Upper lobe of left lung (tissue), 6 donors: ENCODE results near the gene BRICD5. TPM values are rescaled to one million over a fixed set of nuclear protein-coding genes. Genes with fewer than 3 reads are reported as not detected.

ENCODE experiments used
- ATAC-seq, 2 donors: fragments of 200-7000 bp; cut with Tn5 transposase; one replicate each; pipeline ENCODE4 v1.9.1; 2022; ENCODE audit warnings: mild to moderate bottlenecking in 2 of 2, moderate library complexity in 2 of 2; ENCODE audit not compliant: low FRiP score in 2 of 2
- DNase-seq, 2 donors: peaks; one replicate each; pipeline ENCODE4 v3.0.0-alpha.2; 2019 to 2020
- H3K27ac ChIP-seq, 4 donors: fragments of 200-600 bp; sonication (generic); one replicate each; pipeline ENCODE4 v1.5.1; 2016 to 2019
- H3K27me3 ChIP-seq, 4 donors: fragments of 200-600 bp; sonication (generic); one replicate each; pipeline ENCODE4 v1.5.1; 2017 to 2019
- H3K36me3 ChIP-seq, 4 donors: fragments of 200-600 bp; sonication (generic); one replicate each; pipeline ENCODE4 v1.5.1; 2016 to 2019
- H3K4me1 ChIP-seq, 4 donors: fragments of 200-600 bp; sonication (generic); one replicate each; pipeline ENCODE4 v1.5.1; 2018 to 2019
- H3K4me3 ChIP-seq, 4 donors: fragments of 200-600 bp; sonication (generic); one replicate each; pipeline ENCODE4 v1.5.1; 2017 to 2019; ENCODE audit warnings: mild to moderate bottlenecking in 2 of 4, moderate library complexity in 1 of 4
- H3K9me3 ChIP-seq, 4 donors: fragments of 200-600 bp; sonication (generic); one replicate each; pipeline ENCODE4 v1.5.1; 2018 to 2019
- EP300 ChIP-seq, 4 donors: sonication (generic); formaldehyde crosslinking; IDR thresholded peaks; one replicate each; pipeline ENCODE4 v1.5.1; 2017; ENCODE audit warnings: antibody characterized with exemption in 4 of 4, control low read depth in 2 of 4
- POLR2A ChIP-seq, 4 donors: fragments of 450-650 bp; IDR thresholded peaks; one replicate each; pipeline ENCODE4 v1.5.1; 2016 to 2017; ENCODE audit warnings: antibody characterized with exemption in 4 of 4, mild to moderate bottlenecking in 2 of 4
- POLR2AphosphoS5 ChIP-seq, 2 donors: sonication (generic); formaldehyde crosslinking; IDR thresholded peaks; one replicate each; pipeline ENCODE4 v1.5.1; 2017; ENCODE audit warnings: antibody characterized with exemption in 2 of 2
- WGBS, 2 donors: methylation state at CpG; one replicate each; pipeline ENCODE4 v1.1.5; 2017 to 2018; 5-methylcytosine and 5-hydroxymethylcytosine counted together
- total RNA-seq, 6 donors: library from RNA; depleted of rRNA in 4 of 6; stranded (reverse); fragments of >200 nt in 4 of 6; gene quantifications; one replicate each; pipeline versions ENCODE4 v1.1.0 to v1.2.1, GENCODE V29; 2016 to 2021
- TF ChIP-seq, protein P1 (sequence below), 6 experiments: fragments of 450-650 bp in 4 of 6; fragments of 200-600 bp in 2 of 6; sonication (generic) in 2 of 6; IDR thresholded peaks; one replicate each; pipeline ENCODE4 v1.5.1; 2016 to 2019; ENCODE audit warnings: antibody characterized with exemption in 6 of 6
- donor health status: DM: no; HTN: no; CAD: no; lungs with moderate emphysema.
- donor health status: DM: no; HTN: yes; CAD: no; lungs with severe emphysema.

The BRICD5 gene
- total RNA-seq, 6 donors from 2014 or later = 4.0 to 70.2 (median 10.8) TPM

- ATAC-seq (no peak), DNase-seq (no peak)
- TF ChIP-seq, protein P1, sequence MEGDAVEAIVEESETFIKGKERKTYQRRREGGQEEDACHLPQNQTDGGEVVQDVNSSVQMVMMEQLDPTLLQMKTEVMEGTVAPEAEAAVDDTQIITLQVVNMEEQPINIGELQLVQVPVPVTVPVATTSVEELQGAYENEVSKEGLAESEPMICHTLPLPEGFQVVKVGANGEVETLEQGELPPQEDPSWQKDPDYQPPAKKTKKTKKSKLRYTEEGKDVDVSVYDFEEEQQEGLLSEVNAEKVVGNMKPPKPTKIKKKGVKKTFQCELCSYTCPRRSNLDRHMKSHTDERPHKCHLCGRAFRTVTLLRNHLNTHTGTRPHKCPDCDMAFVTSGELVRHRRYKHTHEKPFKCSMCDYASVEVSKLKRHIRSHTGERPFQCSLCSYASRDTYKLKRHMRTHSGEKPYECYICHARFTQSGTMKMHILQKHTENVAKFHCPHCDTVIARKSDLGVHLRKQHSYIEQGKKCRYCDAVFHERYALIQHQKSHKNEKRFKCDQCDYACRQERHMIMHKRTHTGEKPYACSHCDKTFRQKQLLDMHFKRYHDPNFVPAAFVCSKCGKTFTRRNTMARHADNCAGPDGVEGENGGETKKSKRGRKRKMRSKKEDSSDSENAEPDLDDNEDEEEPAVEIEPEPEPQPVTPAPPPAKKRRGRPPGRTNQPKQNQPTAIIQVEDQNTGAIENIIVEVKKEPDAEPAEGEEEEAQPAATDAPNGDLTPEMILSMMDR (IDR thresholded peaks at IDR 0.05) = no peak
- TF ChIP-seq POLR2A (IDR thresholded peaks at IDR 0.05) (no peak), POLR2AphosphoS5 (IDR thresholded peaks at IDR 0.05) (no peak), EP300 (IDR thresholded peaks at IDR 0.05) (no peak)
- Histone ChIP-seq H3K9me3 (no peaks in the 10 kb centered on the region), H3K36me3 (peaks cover 0 to 8% (median 0%) of the 10 kb centered on the region in 4 donors), H3K4me1 (peaks cover 31 to 37% (median 34%) of the 10 kb centered on the region in 4 donors), H3K4me3 (no peak overlapping the region), H3K27me3 (no peaks in the 10 kb centered on the region), H3K27ac (no peak overlapping the region)
- 95 to 100% methylated on average over 4 of the region's 4 CpGs for WGBS, 2 donors
Measured at GRCh38 chr16:2216330-2216729, 5.7 kb upstream of the BRICD5 start.

GRCh38 chr16:2214719-2214968, 4.0 kb upstream of the BRICD5 start, which contains the start of gene PGP:
PGP (minus strand) TSS chr16:2214840; CDS start chr16:2214777, 63 bp downstream.
- Histone ChIP-seq H3K27ac (peak within 1 kb of the TSS; percentile 87 to 93 (median 90)), H3K4me3 (peak within 1 kb of the TSS; percentile 92 to 97 (median 96)), H3K27me3 (no peaks in the 10 kb centered on the region), H3K4me1 (peaks cover 31 to 37% (median 34%) of the 10 kb centered on the region in 4 donors), H3K9me3 (no peaks in the 10 kb centered on the region), H3K36me3 (peaks cover 0 to 13% (median 2%) of the 10 kb centered on the region in 4 donors)
- TF ChIP-seq, protein P1 (IDR thresholded peaks at IDR 0.05) = peak in 2 of 6 experiments; percentile 22 to 47
- TF ChIP-seq EP300 (IDR thresholded peaks at IDR 0.05) (no peak), POLR2AphosphoS5 (IDR thresholded peaks at IDR 0.05) (no peak), POLR2A (IDR thresholded peaks at IDR 0.05) (no peak)
- DNase-seq = no peak
- WGBS, 2 donors = 0% methylated on average over 19 of the region's 48 CpGs; no CpG with 5 or more reads in 1 of the 2 donors
- peak; percentile 95 to 96 for ATAC-seq

DNA sequence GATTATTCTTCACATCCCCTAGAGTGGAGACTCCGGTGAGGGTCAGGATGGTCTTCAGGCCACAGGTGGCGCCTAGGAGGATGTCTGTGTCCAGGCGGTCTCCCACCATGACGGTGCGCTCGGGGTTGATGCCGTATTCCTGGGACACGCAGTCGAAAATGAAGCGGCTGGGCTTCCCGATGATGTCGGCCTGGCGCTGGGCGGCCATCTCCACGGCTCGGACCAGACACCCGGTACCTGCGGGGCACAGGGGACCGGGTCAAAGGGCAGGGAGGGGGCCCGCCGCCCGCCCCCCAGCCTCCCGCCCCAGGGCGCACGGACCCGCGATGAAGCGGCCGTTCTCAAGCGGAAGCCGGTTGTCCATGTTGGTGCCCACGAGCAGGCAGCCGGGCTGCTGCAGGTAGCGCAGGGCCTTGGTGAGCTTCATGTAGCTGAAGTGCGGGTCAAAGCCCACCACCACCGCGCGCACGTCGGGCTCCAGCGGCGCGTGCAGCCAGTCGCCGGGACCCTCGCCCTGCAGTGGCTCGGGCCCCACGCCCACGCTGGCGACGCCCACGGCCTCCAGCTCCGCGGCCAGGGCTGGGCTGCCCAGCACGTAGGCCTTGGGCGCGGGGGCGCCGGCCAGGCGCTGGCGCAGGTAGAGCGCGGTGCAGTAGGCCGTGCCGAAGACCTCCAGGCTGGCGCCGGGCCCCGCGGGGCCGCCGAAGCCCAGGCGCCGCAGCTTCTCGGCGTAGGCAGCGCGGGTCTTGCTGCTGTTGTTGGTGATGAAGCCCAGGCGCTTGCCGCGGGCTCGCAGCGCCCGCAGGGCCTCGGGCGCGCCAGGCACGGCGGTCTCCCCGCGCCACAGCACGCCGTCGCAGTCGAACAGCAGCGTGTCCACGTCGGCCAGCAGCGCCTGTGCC, 3.4 kb upstream of the BRICD5 start:
- peak in 1 of 2 donors; percentile 90 for DNase-seq
- Histone ChIP-seq H3K9me3 (no peaks in the 10 kb centered on the region), H3K36me3 (peaks cover 0 to 19% (median 8%) of the 10 kb centered on the region in 4 donors), H3K27ac (peak overlapping the region; percentile 76 to 88 (median 87)), H3K4me3 (peak overlapping the region; percentile 92 to 97 (median 96)), H3K27me3 (no peaks in the 10 kb centered on the region), H3K4me1 (peaks cover 31 to 37% (median 34%) of the 10 kb centered on the region in 4 donors)
- WGBS, 2 donors = 4 to 7% methylated on average over 8 to 9 of the region's 98 CpGs
- TF ChIP-seq EP300 (IDR thresholded peaks at IDR 0.05) (no peak), POLR2A (IDR thresholded peaks at IDR 0.05) (no peak), POLR2AphosphoS5 (IDR thresholded peaks at IDR 0.05) (no peak)
- TF ChIP-seq, protein P1 (IDR thresholded peaks at IDR 0.05) = peak in 1 of 6 experiments; percentile 42
- no peak for ATAC-seq

DNA sequence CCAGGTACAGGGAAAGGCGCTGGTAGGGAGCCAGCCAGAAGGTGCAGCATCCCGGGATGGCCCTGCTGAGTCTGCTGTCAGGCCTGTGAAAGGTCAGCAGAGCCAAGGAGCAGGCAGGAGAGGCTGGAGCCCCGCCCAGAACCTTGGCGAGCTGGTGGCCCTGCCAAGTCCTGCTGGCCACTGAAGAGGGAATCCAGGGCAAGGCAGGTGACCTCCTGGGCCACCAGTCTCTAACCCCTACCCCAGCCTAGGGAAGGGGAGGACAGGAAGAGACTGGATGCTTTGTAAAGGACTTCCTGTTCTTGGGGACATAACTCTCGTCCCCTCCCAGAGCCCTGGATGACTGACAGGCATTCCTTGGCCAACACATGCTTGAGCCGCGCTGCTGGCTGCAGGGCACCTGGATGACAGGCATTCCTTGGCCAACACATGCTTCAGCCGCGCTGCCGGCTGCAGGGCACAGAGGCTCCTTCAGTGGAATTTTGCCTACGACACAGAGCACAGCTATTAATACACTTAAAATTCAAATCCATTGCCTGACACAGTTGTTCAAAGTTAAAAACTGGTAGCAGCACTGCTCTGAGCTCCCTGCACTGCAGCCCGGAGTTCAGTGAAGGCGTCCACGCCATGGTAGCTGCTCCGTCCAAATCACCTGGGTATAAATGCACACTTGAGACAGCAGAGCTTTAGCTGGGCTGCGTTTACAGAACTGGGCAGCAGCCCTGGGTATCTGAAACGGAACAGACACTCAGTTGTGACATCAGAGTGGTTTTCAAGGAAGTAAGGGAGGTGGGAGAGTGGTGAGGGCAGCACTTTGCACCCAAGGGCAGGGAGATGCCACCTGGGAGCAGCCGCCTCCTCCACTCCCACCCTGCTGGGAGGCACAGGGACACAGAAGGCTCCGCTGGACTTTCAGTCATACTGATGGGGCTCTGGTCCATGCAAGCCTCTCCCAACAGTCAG, 2.0 kb upstream of the BRICD5 start:
- 53 to 55% methylated on average over 13 to 19 of the region's 19 CpGs for WGBS, 2 donors
- peak overlapping the region in 3 of 4 donors; percentile 92 to 97 (median 96) for H3K4me3 ChIP-seq
- peak overlapping the region; percentile 52 to 87 (median 67) for H3K27ac ChIP-seq
- ATAC-seq (peak in 1 of 2 donors; percentile 59), DNase-seq (peak; percentile 77 to 79)
- TF ChIP-seq EP300 (IDR thresholded peaks at IDR 0.05) (no peak), POLR2A (IDR thresholded peaks at IDR 0.05) (no peak), POLR2AphosphoS5 (IDR thresholded peaks at IDR 0.05) (peak; percentile 5 to 37)
- TF ChIP-seq, protein P1 (IDR thresholded peaks at IDR 0.05) = no peak
- peaks cover 0 to 33% (median 22%) of the 10 kb centered on the region in 4 donors for H3K36me3 ChIP-seq
- no peaks in the 10 kb centered on the region for H3K9me3 ChIP-seq
- H3K4me1 ChIP-seq = peaks cover 31 to 37% (median 34%) of the 10 kb centered on the region in 4 donors
- no peaks in the 10 kb centered on the region for H3K27me3 ChIP-seq
